ENCODE measurements around the gene FAT4.
A peak's percentile ranks its signal among the peaks of the same experiment; 100 is the strongest.

Gene FAT4, protein sequence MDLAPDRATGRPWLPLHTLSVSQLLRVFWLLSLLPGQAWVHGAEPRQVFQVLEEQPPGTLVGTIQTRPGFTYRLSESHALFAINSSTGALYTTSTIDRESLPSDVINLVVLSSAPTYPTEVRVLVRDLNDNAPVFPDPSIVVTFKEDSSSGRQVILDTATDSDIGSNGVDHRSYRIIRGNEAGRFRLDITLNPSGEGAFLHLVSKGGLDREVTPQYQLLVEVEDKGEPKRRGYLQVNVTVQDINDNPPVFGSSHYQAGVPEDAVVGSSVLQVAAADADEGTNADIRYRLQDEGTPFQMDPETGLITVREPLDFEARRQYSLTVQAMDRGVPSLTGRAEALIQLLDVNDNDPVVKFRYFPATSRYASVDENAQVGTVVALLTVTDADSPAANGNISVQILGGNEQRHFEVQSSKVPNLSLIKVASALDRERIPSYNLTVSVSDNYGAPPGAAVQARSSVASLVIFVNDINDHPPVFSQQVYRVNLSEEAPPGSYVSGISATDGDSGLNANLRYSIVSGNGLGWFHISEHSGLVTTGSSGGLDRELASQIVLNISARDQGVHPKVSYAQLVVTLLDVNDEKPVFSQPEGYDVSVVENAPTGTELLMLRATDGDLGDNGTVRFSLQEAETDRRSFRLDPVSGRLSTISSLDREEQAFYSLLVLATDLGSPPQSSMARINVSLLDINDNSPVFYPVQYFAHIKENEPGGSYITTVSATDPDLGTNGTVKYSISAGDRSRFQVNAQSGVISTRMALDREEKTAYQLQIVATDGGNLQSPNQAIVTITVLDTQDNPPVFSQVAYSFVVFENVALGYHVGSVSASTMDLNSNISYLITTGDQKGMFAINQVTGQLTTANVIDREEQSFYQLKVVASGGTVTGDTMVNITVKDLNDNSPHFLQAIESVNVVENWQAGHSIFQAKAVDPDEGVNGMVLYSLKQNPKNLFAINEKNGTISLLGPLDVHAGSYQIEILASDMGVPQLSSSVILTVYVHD (N-terminal part only)

DNA sequence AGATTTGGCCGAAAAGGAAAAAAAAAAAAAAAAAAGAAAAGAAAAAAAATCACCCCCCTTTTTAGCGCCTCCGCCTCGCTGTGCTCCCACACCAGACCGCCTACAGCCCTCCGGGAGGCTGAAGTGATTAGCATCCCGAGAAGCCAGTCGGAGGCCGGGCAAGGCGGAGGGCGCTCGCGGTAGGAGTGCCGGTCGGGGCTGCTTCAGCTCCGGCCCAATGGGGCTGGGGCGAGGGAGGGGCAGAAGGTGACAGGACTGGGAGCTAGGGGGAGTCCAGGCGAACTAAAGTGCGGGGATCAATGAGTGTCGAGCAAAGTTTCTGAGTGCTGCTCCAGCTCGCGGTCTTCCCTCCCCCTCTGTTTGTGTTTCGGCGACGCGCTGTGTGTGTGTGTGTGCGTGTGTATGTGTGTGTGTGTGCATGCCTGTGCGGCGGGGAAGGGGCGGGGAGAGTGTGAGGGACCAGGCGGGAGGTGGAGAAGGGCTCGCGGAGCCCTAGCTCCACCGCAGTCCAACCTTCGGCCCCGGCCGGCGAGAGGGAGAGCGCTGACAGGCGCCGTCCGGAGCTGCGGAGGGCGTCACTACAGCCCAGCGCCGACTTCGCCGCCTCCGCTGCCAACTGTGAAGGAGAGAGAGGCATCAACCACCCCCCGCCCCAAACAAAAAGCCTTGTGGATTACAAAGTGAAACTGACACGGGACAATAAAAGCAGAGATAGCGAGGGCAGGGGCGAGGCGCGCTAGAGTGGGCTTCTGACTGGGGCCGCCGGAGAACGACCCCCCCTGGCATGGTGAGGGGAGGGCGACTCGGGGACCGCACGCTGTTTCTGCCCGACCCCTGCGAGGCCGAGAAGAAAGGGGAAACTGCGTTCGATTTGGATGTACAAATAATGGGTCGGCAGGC lies at the start of gene FAT4:
FAT4 (plus strand) TSS at position 280 of the 900 bp plus-strand sequence. CDS start 1,457 bp downstream, outside the sequence.
- peak; percentile 96 for DNase-seq (ENCODE audit: low spot score)

DNA sequence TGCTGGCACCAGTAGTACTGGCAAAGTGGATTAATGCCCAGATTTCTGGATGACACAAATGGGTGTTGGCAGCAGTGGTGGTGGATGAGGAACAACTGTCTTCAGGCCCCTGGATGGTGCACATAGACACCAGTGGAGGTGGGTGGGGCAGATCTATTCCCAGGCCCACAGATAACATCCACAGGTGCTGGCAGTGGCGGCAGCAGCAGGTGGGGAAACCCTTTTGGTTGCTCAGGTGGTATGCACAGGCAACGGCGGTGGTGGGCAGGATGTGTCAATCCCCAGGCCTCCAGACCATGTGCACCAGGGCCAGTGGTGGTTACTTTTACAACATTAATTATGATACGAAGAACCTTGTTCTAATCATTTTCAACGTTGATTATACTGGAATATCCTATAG lies 48.9 kb upstream of the FAT4 start:
- DNase-seq (ENCODE audit: low spot score), result no peak

DNA sequence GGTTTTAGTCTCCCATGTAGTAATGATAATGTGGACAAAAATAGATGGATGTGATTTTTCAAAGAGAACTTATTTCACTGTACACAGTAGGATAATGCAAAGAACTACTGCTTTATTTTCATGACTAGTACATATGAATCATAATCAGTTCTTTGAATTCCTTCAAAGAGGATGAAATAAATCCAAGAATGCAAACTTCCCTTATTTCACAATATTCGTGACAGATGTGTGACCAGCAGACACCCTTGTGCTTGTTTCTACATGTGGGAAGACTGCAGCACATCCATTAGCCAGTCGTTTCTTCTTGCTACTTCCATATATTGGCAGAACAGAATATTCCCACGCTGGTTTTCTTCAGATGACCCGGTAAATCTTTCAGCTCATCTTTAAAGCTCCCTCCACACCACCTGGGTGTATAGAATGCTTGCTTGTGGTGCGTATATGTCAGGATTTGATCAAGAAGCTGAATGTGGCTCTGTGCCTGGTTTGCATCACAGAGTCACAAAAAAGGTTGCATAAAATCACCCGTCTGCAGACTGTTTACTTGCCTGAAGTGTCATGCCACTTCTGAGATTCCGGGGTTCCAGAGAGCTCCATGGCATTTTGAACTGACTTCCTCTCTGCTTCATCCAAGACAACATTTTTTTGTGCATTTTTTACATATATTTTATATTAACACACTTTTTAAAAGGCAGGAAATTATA lies 47.7 kb upstream of the FAT4 start:
- DNase-seq (ENCODE audit: low spot score), result no peak

DNA sequence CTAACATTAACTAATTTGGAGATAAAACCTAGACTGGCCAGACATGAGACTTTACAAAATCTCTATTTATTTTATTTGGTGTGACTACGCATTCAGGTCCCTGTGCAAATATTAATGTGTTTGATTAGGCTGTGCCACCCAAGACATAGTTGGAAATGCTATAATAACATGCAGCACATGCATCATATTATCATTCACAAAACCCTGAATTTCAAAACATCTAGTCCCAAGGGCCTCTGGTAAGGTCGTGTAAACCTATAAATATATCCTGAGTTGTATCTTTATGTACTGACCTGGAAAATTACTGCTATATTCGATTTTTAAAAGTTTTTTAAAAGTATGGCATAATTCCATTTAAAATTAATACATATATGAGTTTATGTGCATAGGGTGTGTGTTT lies 47.1 kb upstream of the FAT4 start:
- no peak for DNase-seq (ENCODE audit: low spot score)

DNA sequence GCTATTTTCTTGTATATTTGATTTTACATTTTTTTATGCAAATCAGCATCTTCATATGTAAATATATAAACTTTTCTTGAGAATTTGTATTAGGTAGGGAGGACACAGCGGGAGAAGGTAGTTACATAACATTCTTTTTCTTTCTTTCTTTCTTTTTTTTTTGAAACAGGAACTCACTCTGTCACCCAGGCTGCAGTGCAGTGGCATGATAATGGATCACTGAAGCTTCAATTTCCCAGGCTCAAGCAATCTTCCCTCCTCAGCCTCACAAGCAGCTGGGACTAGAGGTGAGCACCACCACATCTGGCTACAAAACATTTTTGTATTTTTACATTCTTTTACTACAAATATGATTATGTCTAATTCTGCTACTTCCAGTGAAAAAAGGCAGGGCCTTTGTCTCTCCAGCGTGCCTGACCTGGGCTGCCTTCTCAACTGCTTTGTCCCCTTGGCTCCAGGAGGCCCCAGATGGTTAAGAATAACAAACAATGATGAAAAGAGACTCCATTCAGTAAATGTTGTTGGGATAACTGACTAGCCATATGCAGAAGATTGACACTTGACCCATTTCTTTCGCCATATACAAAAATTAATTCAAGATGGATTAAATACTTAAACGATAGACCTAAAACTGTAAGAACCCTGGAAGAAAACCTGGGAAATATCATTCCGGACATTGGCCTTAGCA lies 46.5 kb upstream of the FAT4 start:
- no peak for DNase-seq (ENCODE audit: low spot score)

DNA sequence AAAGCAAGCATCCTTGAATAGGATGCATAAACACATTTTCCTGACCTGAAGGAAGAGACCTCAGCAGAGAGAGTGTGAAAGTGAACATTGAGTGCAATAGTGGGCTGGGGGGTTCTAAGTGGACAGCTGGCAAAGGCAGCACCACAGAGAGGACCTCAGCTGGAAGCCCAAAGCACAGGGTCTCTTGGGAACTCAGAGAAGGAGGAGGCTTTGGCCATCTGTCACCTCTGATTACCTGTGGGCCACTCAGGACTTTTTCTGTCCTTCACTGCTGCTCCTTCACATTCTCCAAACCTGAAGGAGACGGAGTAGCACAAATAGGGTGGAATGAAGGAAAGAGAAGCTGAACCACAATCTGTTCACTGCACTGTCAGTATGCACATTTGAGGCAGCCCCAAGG lies 37.9 kb upstream of the FAT4 start:
- no peak for DNase-seq (ENCODE audit: low spot score)

DNA sequence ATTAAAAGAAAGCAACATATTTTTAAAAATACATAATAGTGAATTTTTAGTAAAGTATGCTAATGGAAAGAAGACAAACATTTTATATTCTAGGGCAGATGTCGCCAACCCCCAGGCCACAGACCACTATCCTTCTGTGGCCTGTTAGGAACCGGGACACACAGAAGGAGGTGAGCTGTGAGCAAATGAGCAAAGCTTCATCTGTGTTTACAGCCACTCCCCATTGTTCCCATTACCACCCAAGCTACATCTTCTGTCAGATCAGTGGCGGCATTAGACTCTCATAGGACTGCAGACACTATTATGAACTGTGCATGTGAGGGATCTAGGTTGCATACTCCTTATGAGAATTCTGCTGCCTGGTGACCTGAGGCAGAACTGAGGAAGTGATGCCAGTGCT lies 37.0 kb upstream of the FAT4 start:
- DNase-seq (ENCODE audit: low spot score), result no peak

DNA sequence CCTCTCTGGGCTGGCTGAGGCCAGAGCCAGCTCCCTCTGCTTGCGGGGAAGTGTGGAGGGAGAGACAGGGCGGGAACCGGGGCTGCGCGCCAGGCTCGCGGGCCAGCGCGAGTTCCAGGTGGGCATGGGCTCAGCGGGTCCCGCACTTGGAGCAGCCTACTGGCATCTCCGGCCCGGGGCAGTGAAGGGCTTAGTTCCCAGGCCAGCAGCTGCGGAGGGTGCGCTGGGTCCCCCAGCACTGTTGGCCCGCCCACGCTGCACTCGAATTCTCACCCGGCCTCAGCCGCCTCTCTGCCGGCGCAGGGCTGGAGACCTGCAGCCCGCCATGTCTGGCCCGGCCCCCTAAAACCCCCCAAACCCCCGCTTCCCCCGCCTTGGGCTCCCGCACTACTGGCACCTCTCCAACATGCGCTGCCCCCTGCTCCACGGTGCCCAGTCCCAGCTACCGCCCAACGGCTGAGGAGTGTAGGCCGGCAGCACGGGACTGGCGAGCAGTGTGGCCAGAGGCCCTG lies 33.8 kb upstream of the FAT4 start:
- DNase-seq (ENCODE audit: low spot score), result no peak

DNA sequence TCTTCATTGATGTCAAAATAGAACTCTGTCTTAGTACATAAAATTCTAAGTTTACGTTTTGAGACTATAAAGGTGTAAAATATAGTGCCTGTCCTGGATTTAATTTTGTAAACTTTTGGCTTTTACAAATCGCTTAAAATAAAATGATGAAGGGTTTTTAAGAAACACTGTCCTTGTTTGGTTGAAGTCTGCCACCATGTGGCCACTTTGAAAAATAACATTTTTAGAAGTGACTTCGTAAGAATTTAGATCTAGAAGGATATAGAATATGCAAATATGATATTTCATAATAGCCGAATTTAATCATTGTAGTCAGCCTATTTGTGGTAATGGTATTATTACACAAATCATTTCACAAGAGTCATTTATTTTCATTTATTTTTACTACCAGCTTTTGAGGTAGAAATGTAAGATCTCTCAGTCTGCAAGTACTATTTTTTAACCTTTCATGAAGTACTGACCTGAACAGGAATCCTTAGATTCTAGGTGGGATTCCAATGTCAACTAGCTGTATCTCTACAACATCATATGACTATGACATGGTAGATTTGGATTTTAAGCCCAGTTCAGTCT lies 31.0 kb upstream of the FAT4 start:
- DNase-seq (ENCODE audit: low spot score), result peak; percentile 27

DNA sequence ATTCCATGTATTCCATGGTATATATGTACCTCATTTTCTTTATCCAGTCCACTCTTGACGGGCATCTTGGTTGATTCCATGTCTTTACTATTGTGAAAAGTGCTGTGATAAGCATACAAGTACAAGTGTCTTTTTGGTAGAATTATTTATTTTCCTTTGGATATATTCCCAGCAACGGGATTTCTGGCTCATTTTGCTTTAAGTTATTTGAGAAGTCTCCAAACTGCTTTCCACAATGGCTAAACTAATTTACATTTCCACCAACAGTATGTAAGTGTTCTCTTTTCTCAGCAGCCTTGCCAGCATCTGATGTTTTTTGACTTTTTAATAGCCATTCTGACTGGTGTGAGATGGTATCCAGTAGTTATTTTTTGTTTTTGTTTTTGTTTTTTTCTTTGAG lies 17.6 kb upstream of the FAT4 start:
- no peak for DNase-seq (ENCODE audit: low spot score)

DNA sequence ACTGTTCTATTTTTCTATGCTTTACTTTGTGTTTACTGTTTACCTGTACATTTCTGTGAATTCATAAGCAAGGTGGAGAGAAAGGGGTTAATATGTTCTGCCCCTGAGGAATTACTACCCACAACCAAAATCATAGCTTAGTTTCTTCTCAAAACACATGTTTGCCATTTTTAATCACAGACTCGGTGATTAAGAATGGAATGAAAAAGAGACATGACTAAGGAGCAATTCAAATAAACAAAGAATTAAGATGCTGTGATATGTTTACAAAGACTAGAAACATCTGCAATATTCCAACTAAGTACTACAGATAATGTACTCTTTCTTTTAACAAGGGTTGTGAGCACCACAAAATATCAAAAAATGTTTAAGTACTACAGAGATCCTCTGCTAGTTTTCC lies 11.7 kb upstream of the FAT4 start:
- DNase-seq (ENCODE audit: low spot score), result no peak

DNA sequence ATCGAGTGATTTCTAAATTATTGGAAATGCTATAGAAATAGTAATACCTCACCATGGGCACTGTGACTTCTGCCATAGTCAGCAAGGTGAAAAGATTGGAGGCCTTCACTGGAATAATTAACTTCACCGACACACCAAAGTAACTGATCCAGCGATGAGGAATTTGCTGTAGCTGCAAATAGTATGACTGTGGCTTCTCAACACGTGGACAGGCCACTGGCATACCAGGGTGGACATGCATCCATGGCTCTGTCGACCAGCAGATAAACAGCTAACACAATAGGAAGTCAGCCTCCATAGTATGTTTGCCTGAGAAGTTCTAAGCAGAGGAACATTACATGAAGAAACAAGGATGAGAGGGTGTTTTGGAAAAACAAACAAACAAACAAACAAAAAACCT lies 10.9 kb upstream of the FAT4 start:
- DNase-seq (ENCODE audit: low spot score), result no peak

DNA sequence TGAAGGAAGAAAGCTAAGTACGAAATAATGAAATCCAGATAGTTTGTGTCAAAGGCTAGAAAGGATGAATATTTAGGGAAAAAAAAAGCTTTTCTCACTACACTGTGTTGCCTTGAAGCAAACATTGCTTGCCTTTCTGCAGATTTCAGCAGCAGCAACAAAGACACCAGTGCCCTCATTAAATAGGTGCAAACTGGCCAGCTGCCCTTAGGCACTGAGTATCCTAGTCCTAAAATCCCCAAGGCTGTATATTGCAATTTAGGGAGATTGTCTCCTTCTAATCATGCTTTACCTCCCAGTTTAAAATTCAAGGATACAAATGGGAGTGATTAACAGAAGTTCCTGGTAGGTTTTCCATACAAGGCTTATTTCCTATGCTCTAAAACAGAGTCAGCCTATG lies 8.6 kb upstream of the FAT4 start:
- no peak for DNase-seq (ENCODE audit: low spot score)

DNA sequence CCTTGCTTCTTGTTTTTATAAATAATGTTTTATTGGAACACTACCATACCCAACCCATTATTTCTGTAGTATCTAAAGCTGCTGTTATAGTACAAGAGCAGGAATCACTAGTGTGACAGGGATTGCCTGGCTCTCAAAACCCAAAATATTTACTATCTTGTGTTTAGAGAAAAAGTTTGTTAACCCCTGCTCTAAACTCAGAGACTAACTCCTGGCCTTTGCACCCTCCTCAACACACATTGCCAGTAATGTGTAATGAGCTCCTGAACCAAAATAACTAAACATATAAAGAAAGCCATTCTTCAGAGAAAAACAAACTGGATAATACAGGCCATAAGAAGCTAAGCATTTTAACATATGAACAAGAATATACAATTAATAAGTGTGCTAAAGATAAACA lies 8.2 kb upstream of the FAT4 start:
- DNase-seq (ENCODE audit: low spot score), result no peak

DNA sequence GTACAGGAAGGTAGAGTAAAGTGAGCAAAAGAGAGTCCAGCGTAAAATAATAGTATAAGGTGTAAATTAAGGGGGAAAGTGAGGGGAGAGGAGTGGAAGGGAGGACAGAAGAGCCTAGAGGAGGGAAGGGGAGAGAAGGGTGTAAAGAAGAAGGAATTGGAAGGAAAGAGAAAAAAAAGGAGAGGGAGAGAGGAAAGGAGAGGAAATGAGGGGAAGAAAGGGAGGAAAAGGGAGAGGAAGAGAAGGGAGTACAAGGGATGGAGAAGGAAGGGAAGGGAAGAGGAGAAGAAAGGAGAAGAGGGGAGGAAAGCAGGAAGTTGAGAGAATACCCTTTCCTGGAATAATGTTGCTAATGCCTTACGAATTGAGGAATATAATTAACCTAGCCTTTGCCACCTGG lies 3.3 kb upstream of the FAT4 start:
- DNase-seq (ENCODE audit: low spot score), result no peak

DNA sequence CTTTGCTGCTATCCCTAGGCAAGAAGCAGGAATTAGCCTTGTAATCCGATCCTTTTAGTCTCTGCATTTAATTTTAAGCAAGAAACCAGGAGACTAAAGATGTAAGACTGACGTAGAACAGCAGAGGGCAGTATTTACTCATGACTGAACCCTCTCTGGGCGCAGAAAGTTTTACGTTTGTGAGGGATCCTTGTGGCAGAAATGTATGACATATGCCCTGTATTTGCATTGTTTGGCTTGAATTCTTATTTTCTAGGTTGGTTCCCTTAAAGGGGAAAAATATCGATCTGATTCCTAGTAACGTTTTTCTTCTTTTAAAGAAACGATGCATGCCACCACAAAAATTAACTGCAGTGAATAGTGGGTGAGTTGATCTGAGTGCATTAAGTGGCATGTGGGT lies 1.3 kb upstream of the FAT4 start:
- DNase-seq (ENCODE audit: low spot score), result peak; percentile 88

DNA sequence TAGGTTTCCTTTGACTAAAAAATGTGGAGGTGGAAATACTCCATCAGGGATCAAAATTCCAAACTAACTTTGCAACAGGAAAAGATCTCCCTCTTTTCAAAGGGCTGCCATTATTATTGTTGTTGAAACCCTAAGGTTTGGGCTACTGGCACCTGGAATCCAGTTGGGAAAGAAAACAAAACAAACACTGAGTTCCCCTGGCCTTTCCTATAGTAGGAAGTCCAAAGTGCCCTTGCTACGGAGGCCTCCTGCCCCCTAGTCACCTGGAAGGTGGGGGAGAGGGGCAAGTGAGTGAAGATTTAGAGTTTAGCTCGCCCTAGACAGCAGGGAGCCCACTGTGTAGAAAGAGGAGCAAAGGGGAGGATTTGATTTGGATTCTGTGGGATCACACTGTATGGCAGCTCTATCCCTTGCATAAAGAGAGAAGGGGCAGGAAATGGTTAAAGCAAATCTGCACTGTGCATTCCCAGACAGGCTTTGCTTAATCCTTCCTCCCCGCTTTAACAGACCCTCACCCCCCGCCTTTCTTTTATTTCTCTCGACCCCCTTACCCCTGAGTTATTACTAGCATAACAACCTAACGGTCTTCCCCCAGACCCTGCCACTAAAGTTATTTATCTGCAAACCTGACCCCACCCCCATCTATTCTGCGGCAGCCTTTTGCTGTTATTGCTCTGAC lies 627 bp upstream of the FAT4 start:
- no peak for DNase-seq (ENCODE audit: low spot score)

DNA sequence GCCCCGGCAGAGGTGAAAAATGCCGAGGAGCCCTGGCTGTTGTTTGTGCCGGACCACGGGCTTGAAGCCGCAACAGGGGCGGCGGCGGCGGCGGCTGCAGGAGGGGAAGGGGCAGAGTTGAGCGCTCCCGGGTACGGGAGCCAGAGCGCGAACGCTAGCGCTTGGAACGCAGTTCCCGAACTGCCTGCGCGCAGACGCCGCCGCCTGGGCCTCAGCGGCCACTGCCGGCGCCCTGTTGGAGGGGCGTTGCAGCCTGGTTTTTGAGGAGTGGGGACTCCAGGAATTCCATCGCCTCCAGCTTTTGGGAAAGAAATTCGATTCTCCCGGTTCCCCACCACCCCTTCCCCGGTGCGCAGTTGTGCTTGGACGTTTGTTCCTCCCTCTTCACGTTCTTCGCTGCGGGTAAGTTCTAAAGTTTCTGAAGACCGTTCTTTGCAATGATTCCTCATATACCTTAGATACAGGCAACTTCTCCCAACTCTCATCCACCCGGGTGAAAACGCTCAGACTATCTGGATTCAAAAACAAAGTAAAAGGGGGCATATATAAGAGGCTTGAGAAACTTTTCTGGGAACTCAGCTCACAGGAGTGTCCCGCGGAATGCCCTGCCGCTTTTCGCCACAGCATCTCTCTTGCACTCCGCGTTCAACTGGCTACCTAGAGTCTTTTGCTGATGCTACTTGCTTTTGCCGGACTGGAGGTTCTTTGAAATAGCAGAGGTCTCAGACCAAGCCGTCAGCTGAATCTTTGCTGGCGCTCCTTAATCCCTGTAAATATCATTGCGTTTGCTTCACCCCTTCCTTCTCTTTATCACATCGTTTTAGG lies 1.0 kb downstream of the FAT4 start:
- DNase-seq (ENCODE audit: low spot score), result peak; percentile 75

DNA sequence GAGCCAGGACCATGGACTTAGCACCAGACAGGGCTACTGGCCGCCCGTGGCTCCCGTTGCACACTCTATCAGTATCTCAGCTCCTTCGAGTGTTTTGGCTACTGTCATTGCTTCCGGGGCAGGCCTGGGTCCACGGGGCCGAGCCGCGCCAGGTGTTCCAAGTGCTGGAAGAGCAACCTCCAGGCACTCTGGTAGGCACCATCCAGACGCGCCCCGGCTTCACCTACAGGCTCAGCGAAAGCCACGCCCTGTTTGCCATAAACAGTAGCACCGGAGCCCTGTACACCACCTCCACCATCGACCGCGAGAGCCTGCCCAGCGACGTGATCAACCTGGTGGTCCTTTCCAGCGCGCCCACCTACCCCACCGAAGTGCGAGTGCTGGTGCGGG lies 1.6 kb downstream of the FAT4 start:
- peak; percentile 37 for DNase-seq (ENCODE audit: low spot score)

Measured in Ammon's horn (tissue), 1 donor.